ENCODE measurements around the gene KRT40. TPM values are rescaled to one million over a fixed set of nuclear protein-coding genes. Genes with fewer than 3 reads are reported as not detected.

KRT40 gene
- total and polyA plus RNA-seq, 9 of the 15 experiments (the other 6 are each of a cell fraction or from before 2014, with no cell fraction given), result not detected

- no peak for TF ChIP-seq ZNF778 (CRISPR knock-in tag; IDR thresholded peaks at IDR 0.05)
- no peak for TF ChIP-seq TSC22D4 (tag; IDR thresholded peaks at IDR 0.05)
- TF ChIP-seq ZFX (CRISPR knock-in tag; IDR thresholded peaks at IDR 0.05), result no peak
Measured at GRCh38 chr17:41010441-41010840, 26.3 kb upstream of the KRT40 start (continued).

DNA sequence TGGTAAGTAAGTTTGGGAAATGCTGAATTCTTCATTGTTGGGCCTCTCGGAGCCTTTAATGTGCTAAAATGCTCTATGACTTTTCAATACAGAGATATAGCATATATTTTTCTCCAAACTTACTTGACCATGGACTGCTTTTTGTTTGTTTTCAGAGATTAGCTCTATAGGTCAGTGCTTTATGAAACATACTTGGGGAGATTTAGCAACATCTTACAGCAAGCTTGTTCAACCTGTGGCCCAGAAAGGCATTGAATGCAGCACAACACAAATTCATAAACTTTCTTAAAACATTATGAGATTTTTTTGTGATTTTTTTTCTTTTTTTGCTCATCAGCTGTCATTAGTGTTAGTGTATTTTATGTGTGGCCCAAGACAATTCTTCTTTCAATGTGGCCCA, 25.8 kb upstream of the KRT40 start:
- no peak for FAIRE-seq
- POLR2A ChIA-PET, result no interaction called here

More for the DNA sequence above, 25.8 kb upstream of the KRT40 start:
- CTCF ChIA-PET (ENCODE audit: low intra/inter-chr PET ratio), result no interaction called here
- intact Hi-C loops (cut with micrococcal nuclease) (no loop called here), in situ Hi-C loops (cut with MboI) (no loop called here)
- peaks cover 0 to 6% of the 10 kb centered on the region in 2 experiments; a peak in 3 of 5 replicates for H3K27me3 ChIP-seq (ENCODE audit: control insufficient read depth in 2 of 2, insufficient read depth in 2 of 2, low read length in 2 of 2)
- no peaks in the 10 kb centered on the region for H3K79me2 ChIP-seq (ENCODE audit: control insufficient read depth, insufficient read depth, low read length)
- H3K36me3 ChIP-seq (ENCODE audit: control insufficient read depth, insufficient read depth, low read length), result no peaks in the 10 kb centered on the region
- H3K9me1 ChIP-seq (ENCODE audit: control insufficient read depth, insufficient read depth, low read length), result no peaks in the 10 kb centered on the region
- WGBS (ENCODE audit: insufficient coverage, low coverage, missing lambda C conversion rate), result 0% methylated on average over 1 of the region's 1 CpG
- BruUV-seq (replicated peaks), result no TSS peak
- no peak overlapping the region for H3K9ac ChIP-seq (ENCODE audit: insufficient read depth in 1 of 2, low read depth in 2 of 2, low read length in 2 of 2)
- H2AFZ ChIP-seq (ENCODE audit: low read depth, low read length), result no peak overlapping the region
- no peaks in the 10 kb centered on the region for H4K20me1 ChIP-seq (replicated peaks; ENCODE audit: control insufficient read depth, insufficient read depth, low read length)
- H3K4me3 ChIP-seq, result no peak overlapping the region
- TF ChIP-seq ZNF586 (CRISPR knock-in tag; conservative IDR thresholded peaks at IDR 0.05) (no peak), SLC30A9 (CRISPR knock-in tag; IDR thresholded peaks at IDR 0.05) (no peak), PHF21A (IDR thresholded peaks at IDR 0.05; ENCODE audit: borderline replicate concordance, low read depth) (no peak), ZNF780A (CRISPR knock-in tag; IDR thresholded peaks at IDR 0.05) (no peak), TEAD2 (tag; IDR thresholded peaks at IDR 0.05) (no peak), ZKSCAN1 (IDR thresholded peaks at IDR 0.05; ENCODE audit: low read depth, low read length) (no peak), ZFPM2 (CRISPR knock-in tag; IDR thresholded peaks at IDR 0.05) (no peak)
- TF ChIP-seq, protein P1, sequence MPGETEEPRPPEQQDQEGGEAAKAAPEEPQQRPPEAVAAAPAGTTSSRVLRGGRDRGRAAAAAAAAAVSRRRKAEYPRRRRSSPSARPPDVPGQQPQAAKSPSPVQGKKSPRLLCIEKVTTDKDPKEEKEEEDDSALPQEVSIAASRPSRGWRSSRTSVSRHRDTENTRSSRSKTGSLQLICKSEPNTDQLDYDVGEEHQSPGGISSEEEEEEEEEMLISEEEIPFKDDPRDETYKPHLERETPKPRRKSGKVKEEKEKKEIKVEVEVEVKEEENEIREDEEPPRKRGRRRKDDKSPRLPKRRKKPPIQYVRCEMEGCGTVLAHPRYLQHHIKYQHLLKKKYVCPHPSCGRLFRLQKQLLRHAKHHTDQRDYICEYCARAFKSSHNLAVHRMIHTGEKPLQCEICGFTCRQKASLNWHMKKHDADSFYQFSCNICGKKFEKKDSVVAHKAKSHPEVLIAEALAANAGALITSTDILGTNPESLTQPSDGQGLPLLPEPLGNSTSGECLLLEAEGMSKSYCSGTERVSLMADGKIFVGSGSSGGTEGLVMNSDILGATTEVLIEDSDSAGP (CRISPR knock-in tag; IDR thresholded peaks at IDR 0.05), result no peak
- no peak overlapping the region for H3K27ac ChIP-seq (ENCODE audit: extremely low read depth, low read depth, low read length)
- no peak for DNase-seq (ENCODE audit: extremely low read depth in 1 of 4, low spot score in 3 of 4)
- ATAC-seq, result no peak
- H3K4me2 ChIP-seq (ENCODE audit: insufficient read depth, low read length), result no peak overlapping the region
- no peaks in the 10 kb centered on the region for H3K4me1 ChIP-seq (replicated peaks in 1 of 2; ENCODE audit: control insufficient read depth in 2 of 2, insufficient read depth in 2 of 2, low read length in 2 of 2)
- no peaks in the 10 kb centered on the region for H3K9me3 ChIP-seq (replicated peaks; ENCODE audit: control insufficient read depth, insufficient read depth, low read depth, low read length)

Measured in K562 (cell line).